ENCODE data around the gene ATP13A2. TPM values are rescaled to one million over a fixed set of nuclear protein-coding genes. Genes with fewer than 3 reads are reported as not detected.

ATP13A2 gene
- total and polyA plus RNA-seq, 8 donors, result 23.6 to 65.0 (median 35.4) TPM

GRCh38 chr1:16969057-16969611 lies 42.6 kb downstream of the ATP13A2 start:
- no peak for TF ChIP-seq CTCF (IDR thresholded peaks at IDR 0.05)
- ATAC-seq (no peak), DNase-seq (no peak)
- Histone ChIP-seq H3K4me3 (no peak overlapping the region), H3K4me1 (peaks cover 6 to 8% of the 10 kb centered on the region in 2 donors), H3K27ac (no peak overlapping the region), H3K36me3 (peaks cover 0 to 40% of the 10 kb centered on the region in 2 donors), H3K27me3 (no peaks in the 10 kb centered on the region), H3K9me3 (no peaks in the 10 kb centered on the region)
- intact Hi-C loops (cut with DNase I), result no loop called here

- no peak for TF ChIP-seq CTCF (IDR thresholded peaks at IDR 0.05)
- H3K4me3 ChIP-seq, result no peak overlapping the region
- H3K27ac ChIP-seq, result no peak overlapping the region
- DNase-seq (no peak), ATAC-seq (no peak)
- no peaks in the 10 kb centered on the region for H3K9me3 ChIP-seq
- peaks cover 0 to 40% of the 10 kb centered on the region in 2 donors for H3K36me3 ChIP-seq
- H3K4me1 ChIP-seq, result peaks cover 6 to 8% of the 10 kb centered on the region in 2 donors
- intact Hi-C loops (cut with DNase I), result no loop called here
- no peaks in the 10 kb centered on the region for H3K27me3 ChIP-seq
Observed at GRCh38 chr1:16968372-16968771, 43.4 kb downstream of the ATP13A2 start.

- TF ChIP-seq CTCF (IDR thresholded peaks at IDR 0.05), result no peak
- H3K4me3 ChIP-seq, result no peak overlapping the region
- no peaks in the 10 kb centered on the region for H3K27me3 ChIP-seq
- no peak for ATAC-seq
- H3K9me3 ChIP-seq, result no peaks in the 10 kb centered on the region
- peaks cover 6 to 8% of the 10 kb centered on the region in 2 donors for H3K4me1 ChIP-seq
- no peak for DNase-seq
- H3K36me3 ChIP-seq, result peaks cover 0 to 40% of the 10 kb centered on the region in 2 donors
- no peak overlapping the region for H3K27ac ChIP-seq
- intact Hi-C loops (cut with DNase I), result no loop called here
Observed at GRCh38 chr1:16967962-16968361, 43.8 kb downstream of the ATP13A2 start.

- DNase-seq (peak; percentile 70 to 91 (median 79)), ATAC-seq (peak; percentile 27)
- Histone ChIP-seq H3K4me1 (peaks cover 6 to 8% of the 10 kb centered on the region in 2 donors), H3K9me3 (no peaks in the 10 kb centered on the region), H3K4me3 (no peak overlapping the region), H3K27ac (peak overlapping the region in 1 of 2 donors; percentile 14), H3K36me3 (peaks cover 0 to 40% of the 10 kb centered on the region in 2 donors), H3K27me3 (no peaks in the 10 kb centered on the region)
- intact Hi-C loops (cut with DNase I), result no loop called here
- no peak for TF ChIP-seq CTCF (IDR thresholded peaks at IDR 0.05)
Observed at GRCh38 chr1:16967095-16967575, 44.6 kb downstream of the ATP13A2 start.

- Histone ChIP-seq H3K36me3 (peaks cover 0 to 38% of the 10 kb centered on the region in 2 donors), H3K4me1 (peaks cover 6 to 8% of the 10 kb centered on the region in 2 donors), H3K27ac (no peak overlapping the region), H3K9me3 (no peaks in the 10 kb centered on the region), H3K4me3 (no peak overlapping the region), H3K27me3 (no peaks in the 10 kb centered on the region)
- ATAC-seq (no peak), DNase-seq (no peak)
- TF ChIP-seq CTCF (IDR thresholded peaks at IDR 0.05), result no peak
- intact Hi-C loops (cut with DNase I), result no loop called here
Observed at GRCh38 chr1:16966282-16966681, 45.4 kb downstream of the ATP13A2 start.

Data from left lung (tissue), 10 donors.